Heart left ventricle (tissue), 13 donors: ENCODE measurements around the gene WDR82.

Source experiments
- CTCF ChIP-seq, 12 donors: fragments of 200-600 bp; sonication (generic) in 4 of 12; IDR thresholded peaks; one replicate each; pipeline versions ENCODE4 v1.5.0 to v1.8.0; 2018 to 2022; ENCODE audit warnings: antibody characterized with exemption in 12 of 12, mild to moderate bottlenecking in 5 of 12
- POLR2A ChIP-seq, 2 donors: fragments of 450-650 bp; IDR thresholded peaks; one replicate each; pipeline ENCODE4 v1.6.1; 2017; ENCODE audit warnings: antibody characterized with exemption in 2 of 2, mild to moderate bottlenecking in 2 of 2, moderate library complexity in 2 of 2
- donor health status: ischemic (EF 13 %, LVEDD 7.1; RV severe dilation, severe dysfunction).
- donor health status: DM: no; HTN: yes; CAD: no.
- donor health status: DM: no; HTN: no; CAD: no.
- donor health status: ischemic (EF 25% LVEDD 6.9; RV normal size, moderate dysfunction).
- donor health status: ischemic (EF 25% LVEDD 5.7; RV mildly dilated, moderate dysfunction).
- donor health status: ischemic (EF 35%, LVEDD 5.7; RV mildly dilated, moderate dysfunction).
- donor health status: nonischemic (EF 11% LVEDD 7.7; RV severe dilation, severe dysfunction).
- donor health status: DM: yes; HTN: yes; CAD: no.
- donor health status: PGD.
- donor health status: ischemic (EF 29% LVEDD 5.4; RV normal size, mild dysfunction).
- donor health status: nonischemic (EF 23%, LVEDD 6.1; RV moderate dilation, normal function).

- no peak for TF ChIP-seq CTCF (IDR thresholded peaks at IDR 0.05)
- no peak for TF ChIP-seq POLR2A (IDR thresholded peaks at IDR 0.05)
Measured at GRCh38 chr3:52249683-52250082, 28.8 kb downstream of the WDR82 start.
